Measurements from ENCODE around the gene SERINC2. TPM values are rescaled to one million over a fixed set of nuclear protein-coding genes. Genes with fewer than 3 reads are reported as not detected.

The SERINC2 gene
- total and polyA plus RNA-seq, 2 donors = 1.5 to 15.6 TPM

DNA sequence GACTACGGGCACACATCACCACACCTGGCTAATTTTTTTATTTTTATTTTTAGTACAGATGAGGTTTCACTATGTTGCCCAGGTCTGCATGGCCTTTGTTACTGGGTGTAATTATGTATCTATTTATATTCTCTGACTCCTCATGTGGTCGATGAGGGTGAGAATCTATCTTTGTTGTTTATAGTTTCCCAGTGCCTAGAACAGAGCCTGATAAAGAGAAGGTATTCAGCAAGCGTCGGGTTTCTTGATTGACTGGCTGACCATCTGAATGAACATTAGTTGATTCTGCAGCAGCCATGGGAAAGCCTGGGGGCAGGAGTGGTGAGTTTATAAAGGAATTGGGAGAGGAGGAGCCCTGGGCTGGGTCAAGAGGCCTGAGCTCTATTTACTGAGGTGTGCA lies 28.5 kb downstream of the SERINC2 start:
- H3K4me1 ChIP-seq (ENCODE audit: control insufficient read depth in 2 of 2, insufficient read depth in 2 of 2, low read length in 2 of 2) = no peaks in the 10 kb centered on the region
- H3K9me3 ChIP-seq (ENCODE audit: control insufficient read depth in 2 of 2, insufficient read depth in 1 of 2, low read length in 1 of 2) = peaks cover 0 to 6% of the 10 kb centered on the region in 2 donors
- no peak overlapping the region for H3K27ac ChIP-seq (ENCODE audit: low read depth in 1 of 2, low read length in 1 of 2)
- H3K27me3 ChIP-seq (ENCODE audit: control insufficient read depth in 2 of 2, insufficient read depth in 1 of 2, low read length in 1 of 2) = no peaks in the 10 kb centered on the region
- no peaks in the 10 kb centered on the region for H3K36me3 ChIP-seq (ENCODE audit: control insufficient read depth in 2 of 2, insufficient read depth in 2 of 2, low read length in 1 of 2)
- no peak for DNase-seq (ENCODE audit: low read depth in 6 of 9, low spot score in 9 of 9)
- WGBS = 94% methylated on average over 4 of the region's 4 CpGs
- no peak overlapping the region for H3K4me3 ChIP-seq (ENCODE audit: low read length in 2 of 2)

GRCh38 chr1:31441970-31442647 lies 29.1 kb downstream of the SERINC2 start:
- Histone ChIP-seq H3K36me3 (ENCODE audit: control insufficient read depth in 2 of 2, insufficient read depth in 2 of 2, low read length in 1 of 2) (no peaks in the 10 kb centered on the region), H3K4me1 (ENCODE audit: control insufficient read depth in 2 of 2, insufficient read depth in 2 of 2, low read length in 2 of 2) (no peaks in the 10 kb centered on the region), H3K27ac (ENCODE audit: low read depth in 1 of 2, low read length in 1 of 2) (no peak overlapping the region), H3K9me3 (ENCODE audit: control insufficient read depth in 2 of 2, insufficient read depth in 1 of 2, low read length in 1 of 2) (peaks cover 0 to 6% of the 10 kb centered on the region in 2 donors), H3K4me3 (ENCODE audit: low read length in 2 of 2) (no peak overlapping the region), H3K27me3 (ENCODE audit: control insufficient read depth in 2 of 2, insufficient read depth in 1 of 2, low read length in 1 of 2) (no peaks in the 10 kb centered on the region)
- DNase-seq (ENCODE audit: low read depth in 6 of 9, low spot score in 9 of 9) = no peak
- 95% methylated on average over 10 of the region's 10 CpGs for WGBS

DNA sequence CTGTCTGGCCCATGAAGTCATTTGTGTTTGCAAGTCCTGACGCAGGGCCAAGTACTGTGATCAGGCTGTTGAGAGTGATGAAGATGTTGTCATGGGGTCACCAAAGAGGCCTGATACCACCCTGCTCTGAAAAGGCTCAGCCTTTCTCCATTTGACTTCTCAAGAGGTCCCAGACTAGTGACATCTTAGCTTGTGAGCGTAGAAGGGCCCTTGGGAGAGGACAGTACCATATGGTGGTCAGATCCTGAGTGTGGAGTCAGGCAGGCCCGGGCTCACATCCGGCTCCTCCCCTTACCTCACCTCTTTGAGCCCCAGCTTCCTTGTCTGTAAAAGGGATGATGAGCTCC lies 29.6 kb downstream of the SERINC2 start:
- Histone ChIP-seq H3K9me3 (ENCODE audit: control insufficient read depth in 2 of 2, insufficient read depth in 1 of 2, low read length in 1 of 2) (peaks cover 0 to 6% of the 10 kb centered on the region in 2 donors), H3K4me1 (ENCODE audit: control insufficient read depth in 2 of 2, insufficient read depth in 2 of 2, low read length in 2 of 2) (no peaks in the 10 kb centered on the region), H3K27me3 (ENCODE audit: control insufficient read depth in 2 of 2, insufficient read depth in 1 of 2, low read length in 1 of 2) (no peaks in the 10 kb centered on the region), H3K36me3 (ENCODE audit: control insufficient read depth in 2 of 2, insufficient read depth in 2 of 2, low read length in 1 of 2) (no peaks in the 10 kb centered on the region), H3K4me3 (ENCODE audit: low read length in 2 of 2) (no peak overlapping the region), H3K27ac (ENCODE audit: low read depth in 1 of 2, low read length in 1 of 2) (no peak overlapping the region)
- no peak for DNase-seq (ENCODE audit: low read depth in 6 of 9, low spot score in 9 of 9)
- WGBS = 83% methylated on average over 4 of the region's 4 CpGs

GRCh38 chr1:31443673-31444072 lies 30.7 kb downstream of the SERINC2 start:
- H3K27me3 ChIP-seq (ENCODE audit: control insufficient read depth in 2 of 2, insufficient read depth in 1 of 2, low read length in 1 of 2) = no peaks in the 10 kb centered on the region
- 98% methylated on average over 1 of the region's 1 CpG for WGBS
- H3K4me3 ChIP-seq (ENCODE audit: low read length in 2 of 2) = no peak overlapping the region
- no peaks in the 10 kb centered on the region for H3K4me1 ChIP-seq (ENCODE audit: control insufficient read depth in 2 of 2, insufficient read depth in 2 of 2, low read length in 2 of 2)
- DNase-seq (ENCODE audit: low read depth in 6 of 9, low spot score in 9 of 9) = no peak
- peaks cover 0 to 6% of the 10 kb centered on the region in 2 donors for H3K9me3 ChIP-seq (ENCODE audit: control insufficient read depth in 2 of 2, insufficient read depth in 1 of 2, low read length in 1 of 2)
- no peaks in the 10 kb centered on the region for H3K36me3 ChIP-seq (ENCODE audit: control insufficient read depth in 2 of 2, insufficient read depth in 2 of 2, low read length in 1 of 2)
- H3K27ac ChIP-seq (ENCODE audit: low read depth in 1 of 2, low read length in 1 of 2) = no peak overlapping the region

DNA sequence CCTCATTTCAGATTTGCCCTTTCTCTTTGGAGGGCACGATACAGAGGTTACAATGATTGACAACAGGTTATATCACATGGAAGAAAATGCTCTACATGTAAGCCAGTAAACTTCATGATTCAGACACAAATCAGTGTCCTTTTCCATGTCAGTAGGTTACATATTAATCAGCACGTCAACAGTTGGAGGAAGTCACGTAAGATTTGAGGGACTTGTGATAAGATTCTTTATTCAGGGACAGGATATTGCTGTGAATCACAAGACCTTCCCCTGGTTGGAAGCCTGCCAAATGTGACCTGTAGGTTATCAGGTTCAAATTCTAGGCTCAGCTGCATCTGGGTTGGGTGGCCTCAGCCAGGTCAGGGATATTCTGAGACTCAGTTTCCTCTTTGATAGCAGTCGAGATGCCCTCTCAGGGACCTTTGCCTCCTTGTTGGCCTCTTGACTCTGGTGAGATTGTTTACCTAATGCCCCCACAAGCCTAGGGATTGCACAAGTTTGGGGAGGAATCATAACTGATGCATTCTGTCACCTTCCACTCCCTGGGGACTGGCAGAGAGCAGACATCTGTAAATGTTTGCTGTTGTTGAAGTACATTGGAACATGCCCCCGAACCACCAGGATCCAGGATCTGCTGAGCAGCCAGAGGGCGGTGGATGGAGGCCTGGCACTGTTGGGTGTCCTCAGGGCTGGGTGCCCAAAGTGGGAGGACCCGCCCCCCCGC lies 31.9 kb downstream of the SERINC2 start:
- no peaks in the 10 kb centered on the region for H3K27me3 ChIP-seq (ENCODE audit: control insufficient read depth in 2 of 2, insufficient read depth in 1 of 2, low read length in 1 of 2)
- no peak for DNase-seq (ENCODE audit: low read depth in 6 of 9, low spot score in 9 of 9)
- H3K4me1 ChIP-seq (ENCODE audit: control insufficient read depth in 2 of 2, insufficient read depth in 2 of 2, low read length in 2 of 2) = no peaks in the 10 kb centered on the region
- WGBS = 88% methylated on average over 8 of the region's 8 CpGs
- H3K36me3 ChIP-seq (ENCODE audit: control insufficient read depth in 2 of 2, insufficient read depth in 2 of 2, low read length in 1 of 2) = no peaks in the 10 kb centered on the region
- peaks cover 0 to 6% of the 10 kb centered on the region in 2 donors for H3K9me3 ChIP-seq (ENCODE audit: control insufficient read depth in 2 of 2, insufficient read depth in 1 of 2, low read length in 1 of 2)
- H3K4me3 ChIP-seq (ENCODE audit: low read length in 2 of 2) = no peak overlapping the region
- H3K27ac ChIP-seq (ENCODE audit: low read depth in 1 of 2, low read length in 1 of 2) = no peak overlapping the region

DNA sequence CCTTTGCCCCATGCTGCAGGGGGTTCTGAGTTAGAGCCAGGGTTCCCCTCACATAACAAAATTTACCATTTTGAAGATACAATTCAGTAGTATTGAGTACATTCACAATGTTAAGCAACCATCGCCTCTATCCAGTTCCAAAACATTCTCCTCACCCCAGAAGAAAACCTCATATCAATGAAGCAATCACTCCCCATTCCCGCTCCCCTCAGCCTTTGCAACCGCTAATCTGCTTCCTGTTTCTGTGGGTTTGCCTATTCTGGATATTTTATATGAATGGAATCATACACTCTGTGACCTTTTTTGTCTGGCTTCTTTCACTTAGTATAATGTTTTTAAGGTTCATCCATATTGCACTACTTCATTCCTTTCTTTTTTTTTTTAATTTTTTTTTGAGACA lies 32.9 kb downstream of the SERINC2 start:
- no peaks in the 10 kb centered on the region for H3K36me3 ChIP-seq (ENCODE audit: control insufficient read depth in 2 of 2, insufficient read depth in 2 of 2, low read length in 1 of 2)
- WGBS = 69% methylated on average over 3 of the region's 3 CpGs
- H3K4me1 ChIP-seq (ENCODE audit: control insufficient read depth in 2 of 2, insufficient read depth in 2 of 2, low read length in 2 of 2) = no peaks in the 10 kb centered on the region
- DNase-seq (ENCODE audit: low read depth in 6 of 9, low spot score in 9 of 9) = no peak
- no peak overlapping the region for H3K4me3 ChIP-seq (ENCODE audit: low read length in 2 of 2)
- no peaks in the 10 kb centered on the region for H3K27me3 ChIP-seq (ENCODE audit: control insufficient read depth in 2 of 2, insufficient read depth in 1 of 2, low read length in 1 of 2)
- no peak overlapping the region for H3K27ac ChIP-seq (ENCODE audit: low read depth in 1 of 2, low read length in 1 of 2)
- peaks cover 0 to 6% of the 10 kb centered on the region in 2 donors for H3K9me3 ChIP-seq (ENCODE audit: control insufficient read depth in 2 of 2, insufficient read depth in 1 of 2, low read length in 1 of 2)

DNA sequence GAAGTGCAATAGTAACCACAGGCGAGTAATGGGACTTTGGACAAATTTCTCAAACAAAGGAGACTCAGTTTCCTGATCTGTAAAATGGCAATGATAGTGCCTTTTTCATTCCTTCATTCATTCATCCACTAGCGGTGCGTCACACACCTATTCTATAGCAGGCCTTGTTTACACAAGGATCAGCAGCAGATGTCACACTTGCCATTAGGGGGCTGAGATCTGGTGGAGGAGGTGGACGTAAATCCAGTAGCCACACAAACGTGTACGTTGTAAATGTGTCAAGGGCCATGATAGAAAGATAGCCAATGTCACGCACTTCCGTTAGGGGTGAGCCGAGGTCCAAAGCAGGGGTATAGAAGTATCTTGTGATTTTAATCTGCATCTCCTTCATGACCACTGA lies 34.2 kb downstream of the SERINC2 start:
- Histone ChIP-seq H3K4me1 (ENCODE audit: control insufficient read depth in 2 of 2, insufficient read depth in 2 of 2, low read length in 2 of 2) (no peaks in the 10 kb centered on the region), H3K4me3 (ENCODE audit: low read length in 2 of 2) (no peak overlapping the region), H3K9me3 (ENCODE audit: control insufficient read depth in 2 of 2, insufficient read depth in 1 of 2, low read length in 1 of 2) (peaks cover 0 to 6% of the 10 kb centered on the region in 2 donors), H3K27ac (ENCODE audit: low read depth in 1 of 2, low read length in 1 of 2) (no peak overlapping the region), H3K27me3 (ENCODE audit: control insufficient read depth in 2 of 2, insufficient read depth in 1 of 2, low read length in 1 of 2) (no peaks in the 10 kb centered on the region), H3K36me3 (ENCODE audit: control insufficient read depth in 2 of 2, insufficient read depth in 2 of 2, low read length in 1 of 2) (no peaks in the 10 kb centered on the region)
- no peak for DNase-seq (ENCODE audit: low read depth in 6 of 9, low spot score in 9 of 9)
- WGBS = 86% methylated on average over 9 of the region's 9 CpGs

DNA sequence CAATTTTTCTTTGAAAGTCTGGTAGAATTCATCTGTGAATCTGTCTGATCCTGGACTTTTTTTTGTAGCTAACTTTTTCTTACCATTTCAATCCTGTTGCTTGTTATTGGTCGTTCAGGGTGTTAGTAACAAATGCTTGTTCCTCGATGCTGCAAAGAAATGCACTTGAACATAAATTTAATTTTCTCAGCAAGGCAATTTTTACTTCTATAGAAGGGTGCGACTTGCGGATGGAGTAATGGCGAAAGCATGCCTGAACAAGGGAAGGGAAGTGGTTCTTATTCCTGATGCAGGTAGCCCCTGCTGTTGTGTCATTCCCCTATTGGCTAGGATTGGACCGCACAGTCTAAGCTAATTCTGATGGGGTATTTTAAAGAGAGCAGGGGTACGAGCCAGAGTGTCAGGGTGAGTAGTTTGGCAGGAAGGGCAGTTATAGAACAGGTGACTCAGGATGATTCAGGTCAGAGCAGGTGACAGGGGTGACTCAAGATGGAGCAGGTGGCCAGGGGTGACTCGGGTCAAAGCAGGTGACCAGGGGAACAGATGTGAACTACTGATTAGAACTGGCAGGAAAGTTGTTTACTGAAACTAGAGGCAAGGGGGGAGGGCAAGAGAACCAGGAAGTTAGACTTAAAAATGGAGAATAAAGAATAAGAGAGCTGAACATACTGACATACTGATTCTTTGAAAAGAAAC lies 40.5 kb downstream of the SERINC2 start:
- no peaks in the 10 kb centered on the region for H3K36me3 ChIP-seq (ENCODE audit: control insufficient read depth in 2 of 2, insufficient read depth in 2 of 2, low read length in 1 of 2)
- no peak overlapping the region for H3K27ac ChIP-seq (ENCODE audit: low read depth in 1 of 2, low read length in 1 of 2)
- H3K9me3 ChIP-seq (ENCODE audit: control insufficient read depth in 2 of 2, insufficient read depth in 1 of 2, low read length in 1 of 2) = peaks cover 4 to 16% of the 10 kb centered on the region in 2 donors
- DNase-seq (ENCODE audit: low read depth in 6 of 9, low spot score in 9 of 9) = no peak
- H3K4me1 ChIP-seq (ENCODE audit: control insufficient read depth in 2 of 2, insufficient read depth in 2 of 2, low read length in 2 of 2) = no peaks in the 10 kb centered on the region
- no peak overlapping the region for H3K4me3 ChIP-seq (ENCODE audit: low read length in 2 of 2)
- 96% methylated on average over 8 of the region's 8 CpGs for WGBS
- no peaks in the 10 kb centered on the region for H3K27me3 ChIP-seq (ENCODE audit: control insufficient read depth in 2 of 2, insufficient read depth in 1 of 2, low read length in 1 of 2)

DNA sequence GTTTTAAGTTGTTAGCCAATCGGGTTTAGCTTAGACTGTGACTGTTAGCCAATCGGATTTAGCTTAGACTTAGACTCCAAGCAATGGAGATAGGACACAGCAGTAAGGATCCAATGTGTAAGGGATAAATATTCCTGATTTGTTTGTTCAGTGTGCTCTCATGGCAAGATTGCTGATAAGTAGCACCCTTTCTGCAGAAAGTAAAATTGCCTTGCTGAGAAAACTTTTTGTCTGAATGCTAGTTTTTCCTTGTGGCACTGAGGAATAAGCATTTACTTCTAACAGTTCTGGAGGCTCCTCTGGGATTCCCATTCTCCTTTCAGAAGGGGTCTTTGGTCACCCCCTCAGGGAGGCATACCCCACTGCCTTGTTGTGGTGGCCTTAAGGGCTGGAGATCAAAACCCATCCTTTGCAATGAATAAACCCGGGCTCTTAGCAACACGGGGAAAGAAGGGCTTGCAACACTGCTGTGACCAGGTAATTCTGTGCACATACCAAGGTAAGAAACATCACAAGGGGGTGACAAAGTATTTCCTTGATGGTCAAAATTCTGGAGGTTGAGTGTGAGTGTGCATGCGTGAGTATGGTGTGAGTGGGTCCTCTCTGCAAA lies 45.4 kb downstream of the SERINC2 start:
- Histone ChIP-seq H3K27ac (ENCODE audit: low read depth in 1 of 2, low read length in 1 of 2) (no peak overlapping the region), H3K4me1 (ENCODE audit: control insufficient read depth in 2 of 2, insufficient read depth in 2 of 2, low read length in 2 of 2) (no peaks in the 10 kb centered on the region), H3K4me3 (ENCODE audit: low read length in 2 of 2) (no peak overlapping the region), H3K27me3 (ENCODE audit: control insufficient read depth in 2 of 2, insufficient read depth in 1 of 2, low read length in 1 of 2) (no peaks in the 10 kb centered on the region), H3K36me3 (ENCODE audit: control insufficient read depth in 2 of 2, insufficient read depth in 2 of 2, low read length in 1 of 2) (no peaks in the 10 kb centered on the region), H3K9me3 (ENCODE audit: control insufficient read depth in 2 of 2, insufficient read depth in 1 of 2, low read length in 1 of 2) (peaks cover 8 to 37% of the 10 kb centered on the region in 2 donors)
- DNase-seq (ENCODE audit: low read depth in 6 of 9, low spot score in 9 of 9) = no peak
- 97% methylated on average over 5 of the region's 5 CpGs for WGBS

All from thymus (tissue), 11 donors.